ENCODE results near the gene MLF2. TPM values are rescaled to one million over a fixed set of nuclear protein-coding genes. Genes with fewer than 3 reads are reported as not detected.

The MLF2 gene
- total and polyA plus RNA-seq, 2 of the 13 experiments (the other 11 are each of a cell fraction or from before 2014, with no cell fraction given), result 88.1 to 167 TPM

DNA sequence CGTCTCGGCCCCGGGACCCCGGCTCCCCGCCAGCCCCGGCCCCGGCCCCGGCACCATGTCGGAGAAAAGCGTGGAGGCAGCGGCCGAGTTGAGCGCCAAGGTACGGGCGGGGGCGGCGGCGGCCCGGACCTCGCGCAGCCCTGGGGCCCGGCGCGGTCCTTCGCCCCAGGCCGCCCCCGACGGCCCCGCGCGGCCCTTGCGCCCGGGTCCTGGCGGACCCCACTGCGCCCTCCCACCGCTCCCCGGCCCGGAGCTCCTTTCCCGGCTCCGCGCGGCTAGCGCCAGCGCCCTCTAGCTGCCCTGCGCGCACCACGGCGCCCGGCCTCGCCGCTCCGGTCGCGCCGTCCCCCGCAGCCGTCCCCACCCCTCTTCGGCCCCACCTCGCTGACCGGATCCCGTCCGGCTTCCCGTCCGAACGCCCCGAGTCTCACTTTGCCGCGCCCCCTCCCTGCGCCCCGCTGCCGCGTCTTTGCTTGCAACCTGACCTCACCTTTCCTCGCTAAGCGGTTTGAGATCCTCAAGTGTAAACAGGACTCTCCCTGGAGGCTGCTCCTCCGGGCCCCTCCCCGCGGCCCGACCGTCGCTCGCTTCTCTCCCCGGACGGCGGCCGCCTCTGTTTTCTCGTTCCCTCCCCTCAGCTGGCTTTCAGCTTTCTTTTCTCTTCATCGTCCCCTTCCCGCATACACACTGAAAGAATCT lies 13.9 kb upstream of the MLF2 start (continued):
- TF ChIP-seq, protein P1, sequence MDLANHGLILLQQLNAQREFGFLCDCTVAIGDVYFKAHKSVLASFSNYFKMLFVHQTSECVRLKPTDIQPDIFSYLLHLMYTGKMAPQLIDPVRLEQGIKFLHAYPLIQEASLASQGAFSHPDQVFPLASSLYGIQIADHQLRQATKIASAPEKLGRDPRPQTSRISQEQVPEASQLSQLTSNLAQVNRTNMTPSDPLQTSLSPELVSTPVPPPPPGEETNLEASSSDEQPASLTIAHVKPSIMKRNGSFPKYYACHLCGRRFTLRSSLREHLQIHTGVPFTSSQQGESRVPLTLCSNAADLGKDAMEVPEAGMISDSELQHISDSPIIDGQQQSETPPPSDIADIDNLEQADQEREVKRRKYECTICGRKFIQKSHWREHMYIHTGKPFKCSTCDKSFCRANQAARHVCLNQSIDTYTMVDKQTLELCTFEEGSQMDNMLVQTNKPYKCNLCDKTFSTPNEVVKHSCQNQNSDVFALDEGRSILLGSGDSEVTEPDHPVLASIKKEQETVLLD (CRISPR knock-in tag; IDR thresholded peaks at IDR 0.05; ENCODE audit: low read depth), result peak; percentile 67; the same call in 1 of the 2 replicates
- peak; percentile 31 for TF ChIP-seq ASH2L (IDR thresholded peaks at IDR 0.05; ENCODE audit: insufficient read length, low read depth, low read length)
- TF ChIP-seq SP1 (IDR thresholded peaks at IDR 0.05), result no peak
- peak; percentile 32; the same call in 1 of the 2 replicates for TF ChIP-seq SP1 (CRISPR knock-in tag; IDR thresholded peaks at IDR 0.05)
- peak; percentile 4 for TF ChIP-seq TEAD3 (CRISPR knock-in tag; optimal IDR thresholded peaks at IDR 0.05; ENCODE audit: borderline replicate concordance)
- TF ChIP-seq XRCC5 (optimal IDR thresholded peaks at IDR 0.05; ENCODE audit: low read length), result peak; percentile 44
- TF ChIP-seq RBM39 (IDR thresholded peaks at IDR 0.05; ENCODE audit: low read depth, low read length, poor library complexity, severe bottlenecking), result peak; percentile 50
- TF ChIP-seq, protein P2, sequence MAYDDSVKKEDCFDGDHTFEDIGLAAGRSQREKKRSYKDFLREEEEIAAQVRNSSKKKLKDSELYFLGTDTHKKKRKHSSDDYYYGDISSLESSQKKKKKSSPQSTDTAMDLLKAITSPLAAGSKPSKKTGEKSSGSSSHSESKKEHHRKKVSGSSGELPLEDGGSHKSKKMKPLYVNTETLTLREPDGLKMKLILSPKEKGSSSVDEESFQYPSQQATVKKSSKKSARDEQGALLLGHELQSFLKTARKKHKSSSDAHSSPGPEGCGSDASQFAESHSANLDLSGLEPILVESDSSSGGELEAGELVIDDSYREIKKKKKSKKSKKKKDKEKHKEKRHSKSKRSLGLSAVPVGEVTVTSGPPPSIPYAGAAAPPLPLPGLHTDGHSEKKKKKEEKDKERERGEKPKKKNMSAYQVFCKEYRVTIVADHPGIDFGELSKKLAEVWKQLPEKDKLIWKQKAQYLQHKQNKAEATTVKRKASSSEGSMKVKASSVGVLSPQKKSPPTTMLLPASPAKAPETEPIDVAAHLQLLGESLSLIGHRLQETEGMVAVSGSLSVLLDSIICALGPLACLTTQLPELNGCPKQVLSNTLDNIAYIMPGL (CRISPR knock-in tag; IDR thresholded peaks at IDR 0.05; ENCODE audit: borderline replicate concordance in 1 of 2, low read depth in 1 of 2), result peak; percentile 71 to 93; a peak in 3 of 4 replicates
- TF ChIP-seq MED1 (CRISPR knock-in tag; IDR thresholded peaks at IDR 0.05), result peak; percentile 34; the same call in 1 of the 2 replicates
- TF ChIP-seq ZSCAN29 (CRISPR knock-in tag; conservative IDR thresholded peaks at IDR 0.05), result 0 out of 2 replicates have a peak, but pooled peaks have one; percentile 19
- TF ChIP-seq ZC3H4 (CRISPR knock-in tag; IDR thresholded peaks at IDR 0.05; ENCODE audit: borderline replicate concordance), result 0 out of 2 replicates have a peak, but pooled peaks have one; percentile 4
- TF ChIP-seq PATZ1 (CRISPR knock-in tag; IDR thresholded peaks at IDR 0.05), result peak; percentile 44
- TF ChIP-seq, protein P3, sequence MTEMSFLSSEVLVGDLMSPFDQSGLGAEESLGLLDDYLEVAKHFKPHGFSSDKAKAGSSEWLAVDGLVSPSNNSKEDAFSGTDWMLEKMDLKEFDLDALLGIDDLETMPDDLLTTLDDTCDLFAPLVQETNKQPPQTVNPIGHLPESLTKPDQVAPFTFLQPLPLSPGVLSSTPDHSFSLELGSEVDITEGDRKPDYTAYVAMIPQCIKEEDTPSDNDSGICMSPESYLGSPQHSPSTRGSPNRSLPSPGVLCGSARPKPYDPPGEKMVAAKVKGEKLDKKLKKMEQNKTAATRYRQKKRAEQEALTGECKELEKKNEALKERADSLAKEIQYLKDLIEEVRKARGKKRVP (CRISPR knock-in tag; IDR thresholded peaks at IDR 0.05), result 0 out of 4 replicates have a peak, but pooled peaks of 1 of the 2 experiments have one; percentile 30
- 0 out of 2 replicates have a peak, but pooled peaks have one; percentile 24 for TF ChIP-seq ARID5B (CRISPR knock-in tag; IDR thresholded peaks at IDR 0.05)
- TF ChIP-seq ZFP1 (CRISPR knock-in tag; IDR thresholded peaks at IDR 0.05), result peak; percentile 28; the same call in 1 of the 2 replicates
- TF ChIP-seq HDAC2 (CRISPR knock-in tag; IDR thresholded peaks at IDR 0.05), result peak; percentile 15; the same call in 1 of the 2 replicates
